ENCODE measurements around the gene PLEKHG4.

Gene PLEKHG4

GRCh38 chr16:67244387-67245185 lies 34.7 kb upstream of the PLEKHG4 start:
- no peak for DNase-seq (ENCODE audit: low spot score)

- no peak for DNase-seq (ENCODE audit: low spot score)
Measured at GRCh38 chr16:67245186-67245585, 34.1 kb upstream of the PLEKHG4 start.

GRCh38 chr16:67245674-67246080 lies 33.7 kb upstream of the PLEKHG4 start:
- no peak for DNase-seq (ENCODE audit: low spot score)

GRCh38 chr16:67246081-67246755 lies 33.1 kb upstream of the PLEKHG4 start:
- DNase-seq (ENCODE audit: low spot score), result peak; percentile 78

GRCh38 chr16:67246756-67247191 lies 32.6 kb upstream of the PLEKHG4 start:
- DNase-seq (ENCODE audit: low spot score), result peak; percentile 90

- DNase-seq (ENCODE audit: low spot score), result peak; percentile 85
Measured at GRCh38 chr16:67247192-67248072, 31.9 kb upstream of the PLEKHG4 start, which contains the start of gene FHOD1. TSS of gene FHOD1 (minus strand) at chr16:67247481. CDS start at chr16:67247410, 71 bp downstream.

- peak; percentile 41 for DNase-seq (ENCODE audit: low spot score)
Measured at GRCh38 chr16:67248073-67248400, 31.3 kb upstream of the PLEKHG4 start.

GRCh38 chr16:67248401-67249177 lies 30.7 kb upstream of the PLEKHG4 start, which contains the start of gene SLC9A5:
TSS of gene SLC9A5 (plus strand) at chr16:67248979. CDS start at chr16:67249015, 36 bp downstream.
- no peak for DNase-seq (ENCODE audit: low spot score)

- DNase-seq (ENCODE audit: low spot score), result no peak
Measured at GRCh38 chr16:67249178-67250044, 29.9 kb upstream of the PLEKHG4 start.

GRCh38 chr16:67250045-67250327 lies 29.3 kb upstream of the PLEKHG4 start:
- DNase-seq (ENCODE audit: low spot score), result no peak

GRCh38 chr16:67252609-67253497 lies 26.5 kb upstream of the PLEKHG4 start:
- no peak for DNase-seq (ENCODE audit: low spot score)

GRCh38 chr16:67254801-67255552 lies 24.4 kb upstream of the PLEKHG4 start:
- DNase-seq (ENCODE audit: low spot score), result no peak

GRCh38 chr16:67255553-67256221 lies 23.6 kb upstream of the PLEKHG4 start:
- no peak for DNase-seq (ENCODE audit: low spot score)

GRCh38 chr16:67256701-67257230 lies 22.6 kb upstream of the PLEKHG4 start:
- DNase-seq (ENCODE audit: low spot score), result no peak

GRCh38 chr16:67257486-67258160 lies 21.7 kb upstream of the PLEKHG4 start:
- DNase-seq (ENCODE audit: low spot score), result no peak

- DNase-seq (ENCODE audit: low spot score), result no peak
Measured at GRCh38 chr16:67258161-67258835, 21.0 kb upstream of the PLEKHG4 start.

- DNase-seq (ENCODE audit: low spot score), result no peak
Measured at GRCh38 chr16:67259705-67260104, 19.6 kb upstream of the PLEKHG4 start.

Data from SW480 (cell line).